ENCODE data around the gene ADAM22. TPM values are rescaled to one million over a fixed set of nuclear protein-coding genes. Genes with fewer than 3 reads are reported as not detected.

Gene ADAM22
- total and polyA plus RNA-seq, 12 donors = 2.3 to 35.0 (median 17.0) TPM

GRCh38 chr7:88215295-88215694, 281.2 kb downstream of the ADAM22 start:
- intact Hi-C loops (cut with DNase I) = no loop called here
- no peak for DNase-seq
- 78 to 84% (median 81%) methylated on average over 2 of the region's 2 CpGs for WGBS, 4 donors
- no peaks in the 10 kb centered on the region for H3K9me3 ChIP-seq (replicated peaks in 1 of 3)
- peaks cover 6 to 13% of the 10 kb centered on the region in 2 donors for H3K4me1 ChIP-seq (replicated peaks in 1 of 2)
- H3K27ac ChIP-seq = no peak overlapping the region
- H3K36me3 ChIP-seq (replicated peaks in 1 of 2) = peaks cover 0 to 47% of the 10 kb centered on the region in 2 donors
- H3K27me3 ChIP-seq = no peaks in the 10 kb centered on the region
- H3K4me3 ChIP-seq = no peak overlapping the region
- TF ChIP-seq POLR2A (IDR thresholded peaks at IDR 0.05) (no peak), CTCF (IDR thresholded peaks at IDR 0.05) (no peak)

DNA sequence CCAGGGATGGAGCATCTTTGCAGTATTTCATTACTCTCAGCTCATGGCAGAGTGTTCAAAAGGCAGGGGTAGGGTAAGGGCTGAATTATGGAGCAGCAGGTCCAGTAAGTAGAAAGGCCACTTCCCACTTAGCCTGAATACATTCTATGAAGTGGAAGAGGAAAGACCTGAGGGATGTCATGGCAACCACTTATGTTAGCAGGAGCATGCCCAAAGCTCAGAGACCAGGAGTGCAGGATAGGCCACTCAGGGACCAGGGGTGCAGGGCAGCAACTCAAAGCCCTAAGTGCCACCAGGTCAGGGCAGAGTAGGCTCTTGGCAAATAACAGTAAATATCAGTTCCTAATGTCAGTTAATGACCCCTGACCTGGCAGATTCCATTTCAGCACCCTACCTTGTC, 282.2 kb downstream of the ADAM22 start:
- H3K4me3 ChIP-seq = no peak overlapping the region
- no peaks in the 10 kb centered on the region for H3K9me3 ChIP-seq (replicated peaks in 1 of 3)
- H3K27me3 ChIP-seq = no peaks in the 10 kb centered on the region
- no peak for DNase-seq
- H3K4me1 ChIP-seq (replicated peaks in 1 of 2) = peaks cover 6 to 19% of the 10 kb centered on the region in 2 donors
- intact Hi-C loops (cut with DNase I) = no loop called here
- TF ChIP-seq CTCF (IDR thresholded peaks at IDR 0.05) (no peak), POLR2A (IDR thresholded peaks at IDR 0.05) (no peak)
- peaks cover 0 to 44% of the 10 kb centered on the region in 2 donors for H3K36me3 ChIP-seq (replicated peaks in 1 of 2)
- H3K27ac ChIP-seq = no peak overlapping the region

DNA sequence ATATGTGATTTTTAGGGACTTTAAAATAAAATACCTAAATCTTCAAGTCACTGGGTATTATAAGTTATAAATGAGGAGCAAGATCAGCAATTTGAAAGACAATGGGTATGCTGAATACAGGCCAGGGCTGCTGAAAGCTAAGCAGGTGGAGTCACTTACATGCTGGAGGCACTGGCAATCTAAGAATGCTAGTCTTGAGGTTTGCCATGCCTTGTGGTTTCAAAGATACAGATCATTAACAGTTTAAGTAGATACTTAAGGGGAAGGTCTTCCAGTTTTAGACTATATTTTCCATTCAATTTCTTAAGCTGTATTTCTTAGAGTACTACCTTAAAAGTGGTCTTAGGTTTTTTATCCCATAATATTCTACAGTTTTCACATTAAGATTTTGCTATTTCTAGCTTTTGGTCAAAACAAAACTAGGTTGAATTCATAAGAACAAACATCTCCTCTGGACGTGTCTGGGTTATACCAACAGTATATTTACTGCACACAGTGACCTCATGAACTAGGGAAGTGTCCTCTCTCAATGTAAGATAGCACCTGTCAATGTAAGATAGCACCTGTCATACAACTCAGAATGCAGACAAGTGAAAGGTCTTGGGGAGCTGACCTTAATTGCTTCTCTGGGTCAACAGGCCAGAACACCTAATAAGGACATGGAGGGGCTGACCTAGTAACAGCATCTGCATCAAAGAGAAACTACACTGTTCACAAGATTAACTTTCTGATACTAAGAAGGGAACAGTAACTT, 283.8 kb downstream of the ADAM22 start:
- H3K27ac ChIP-seq = peak overlapping the region in 1 of 5 donors; percentile 96
- 48 to 61% (median 52%) methylated on average over 1 of the region's 1 CpG for WGBS, 4 donors
- peaks cover 6 to 19% of the 10 kb centered on the region in 2 donors for H3K4me1 ChIP-seq (replicated peaks in 1 of 2)
- intact Hi-C loops (cut with DNase I) = no loop called here
- H3K4me3 ChIP-seq = peak overlapping the region in 1 of 4 donors; percentile 62
- no peak for TF ChIP-seq POLR2A (IDR thresholded peaks at IDR 0.05)
- TF ChIP-seq CTCF (IDR thresholded peaks at IDR 0.05) = no peak
- DNase-seq = no peak
- H3K27me3 ChIP-seq = no peaks in the 10 kb centered on the region
- H3K36me3 ChIP-seq (replicated peaks in 1 of 2) = peaks cover 0 to 34% of the 10 kb centered on the region in 2 donors
- H3K9me3 ChIP-seq (replicated peaks in 1 of 3) = no peaks in the 10 kb centered on the region

GRCh38 chr7:88218429-88218745, 284.3 kb downstream of the ADAM22 start:
- intact Hi-C loops (cut with DNase I) = no loop called here
- no peak for TF ChIP-seq POLR2A (IDR thresholded peaks at IDR 0.05)
- TF ChIP-seq CTCF (IDR thresholded peaks at IDR 0.05) = no peak
- 38 to 47% (median 43%) methylated on average over 5 of the region's 5 CpGs for WGBS, 4 donors
- Histone ChIP-seq H3K27ac (peak overlapping the region in 3 of 5 donors; percentile 87 to 96 (median 88)), H3K4me1 (replicated peaks in 1 of 2) (peaks cover 6 to 19% of the 10 kb centered on the region in 2 donors), H3K4me3 (peak overlapping the region in 1 of 4 donors; percentile 62), H3K27me3 (no peaks in the 10 kb centered on the region), H3K36me3 (replicated peaks in 1 of 2) (peaks cover 0 to 31% of the 10 kb centered on the region in 2 donors), H3K9me3 (replicated peaks in 1 of 3) (no peaks in the 10 kb centered on the region)
- no peak for DNase-seq
